ENCODE results near the gene OMP.
A peak's percentile ranks its signal among the peaks of the same experiment; 100 is the strongest.

Gene OMP

DNA sequence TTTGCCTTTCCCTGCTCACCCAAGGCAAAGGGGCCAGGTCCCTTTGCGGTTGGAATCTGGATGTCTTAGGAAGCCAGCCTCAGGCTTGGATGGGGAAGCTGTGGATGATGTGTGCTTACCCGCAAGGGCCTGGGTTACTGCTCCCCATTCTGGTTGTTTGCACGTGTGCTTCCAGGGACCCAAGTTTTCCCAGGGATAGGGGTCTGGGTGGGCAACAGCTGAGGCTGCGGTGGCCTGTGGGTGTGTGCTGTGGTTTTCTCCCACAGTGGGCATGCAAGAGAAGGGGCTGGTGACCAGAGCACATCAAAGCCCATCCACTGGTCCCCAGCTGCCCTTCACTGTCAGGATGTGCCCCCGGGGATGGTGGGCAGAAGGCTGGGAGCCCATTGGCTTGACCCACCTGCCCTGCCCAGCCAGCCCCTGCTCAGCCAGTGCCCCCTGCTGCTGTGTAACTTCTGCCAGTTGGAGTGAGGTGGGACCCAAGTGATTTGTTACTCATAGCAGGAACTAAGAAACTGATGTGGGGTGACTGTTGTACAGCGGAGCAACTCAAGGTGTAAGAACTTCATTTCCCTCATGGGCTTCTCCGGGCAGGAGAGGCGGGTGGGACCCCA is 32.6 kb upstream of the OMP start:
- no peak for DNase-seq

DNA sequence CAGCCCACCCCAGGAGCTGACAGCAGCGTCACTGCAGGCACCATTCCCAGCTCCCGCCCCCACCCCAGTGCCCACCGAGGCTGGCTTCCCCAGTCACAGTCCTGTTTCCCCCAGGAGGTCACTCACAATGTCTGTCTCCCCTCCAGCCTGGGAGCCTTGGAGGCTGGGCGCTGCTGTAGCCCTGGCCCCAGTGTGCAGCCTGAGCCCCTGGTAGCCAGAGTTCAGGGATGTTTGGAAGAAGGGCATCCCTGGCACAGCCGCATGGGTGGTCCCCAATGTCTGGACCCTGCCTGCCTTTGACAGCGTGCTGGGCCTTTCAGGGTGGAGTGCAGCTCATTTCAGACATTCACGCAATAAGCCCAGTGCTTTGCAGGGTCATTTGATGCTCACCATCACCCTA is 31.6 kb upstream of the OMP start:
- no peak for DNase-seq

DNA sequence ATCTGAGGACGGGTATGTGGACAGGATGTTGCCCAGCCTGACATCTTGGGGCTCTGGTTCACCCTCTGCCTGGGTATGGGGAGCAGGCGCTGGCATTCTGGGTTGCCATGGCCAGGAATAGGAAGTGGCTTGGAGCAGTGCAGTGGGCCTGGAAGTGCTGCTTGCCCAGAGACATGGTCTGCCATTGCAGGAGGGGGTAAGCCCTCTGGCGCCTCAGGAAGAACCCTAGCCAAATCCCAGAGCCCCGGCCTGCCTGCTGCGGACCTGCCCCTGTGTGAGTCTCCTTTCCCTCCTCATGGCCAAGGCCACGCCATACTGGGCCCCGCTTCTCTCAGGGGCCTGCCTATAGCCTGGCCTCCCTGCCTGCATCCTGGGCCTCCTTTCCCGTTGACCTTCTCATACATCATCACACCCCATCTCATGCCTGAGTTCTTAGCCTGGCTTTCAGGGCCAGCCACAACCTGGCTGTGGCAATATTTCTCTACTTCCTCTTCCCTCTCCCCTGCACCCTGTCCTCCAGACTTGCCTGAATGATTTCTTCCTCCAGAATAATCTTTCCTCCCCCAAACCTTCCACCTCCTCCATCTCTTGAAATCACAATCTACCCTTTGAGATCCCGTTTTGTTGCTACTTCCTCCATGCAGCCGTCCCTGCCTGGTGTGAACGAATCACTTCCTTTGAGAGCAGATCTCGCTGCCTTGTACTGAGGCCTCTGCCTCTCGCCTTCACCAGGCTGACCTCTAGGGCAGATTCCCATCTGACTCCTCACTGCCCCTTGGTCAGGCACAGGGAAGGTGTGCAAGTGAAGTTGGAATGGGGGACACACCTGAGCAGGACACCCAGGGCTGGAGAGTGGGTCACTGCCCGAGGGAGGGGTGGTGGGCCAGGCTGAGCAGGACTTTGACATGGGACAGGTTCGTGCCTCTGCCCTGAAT is 30.7 kb upstream of the OMP start:
- no peak for DNase-seq

DNA sequence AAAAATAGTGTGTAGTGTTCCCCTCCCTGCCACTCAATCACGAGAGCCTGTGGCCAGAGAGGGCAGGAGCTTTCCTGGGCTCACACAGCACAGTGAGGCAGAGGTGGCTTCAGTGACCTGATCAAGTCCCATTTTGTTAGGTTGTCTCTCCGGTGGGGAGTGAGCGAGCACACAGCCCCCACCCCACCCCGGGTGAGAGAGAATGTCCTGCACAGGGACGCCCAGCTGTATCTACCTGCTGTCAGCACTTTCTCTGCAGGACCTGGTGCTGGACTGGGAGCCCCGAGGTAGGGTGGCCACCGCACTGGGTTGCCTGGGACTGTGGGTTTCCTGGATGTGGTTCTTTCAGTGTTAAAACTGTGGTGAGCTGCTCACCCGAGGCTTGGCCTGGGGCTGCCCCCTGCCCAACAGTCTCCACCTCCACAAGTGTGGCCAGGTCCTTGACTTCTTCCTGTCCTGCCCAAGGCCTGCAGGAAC is 29.8 kb upstream of the OMP start:
- DNase-seq: no peak

DNA sequence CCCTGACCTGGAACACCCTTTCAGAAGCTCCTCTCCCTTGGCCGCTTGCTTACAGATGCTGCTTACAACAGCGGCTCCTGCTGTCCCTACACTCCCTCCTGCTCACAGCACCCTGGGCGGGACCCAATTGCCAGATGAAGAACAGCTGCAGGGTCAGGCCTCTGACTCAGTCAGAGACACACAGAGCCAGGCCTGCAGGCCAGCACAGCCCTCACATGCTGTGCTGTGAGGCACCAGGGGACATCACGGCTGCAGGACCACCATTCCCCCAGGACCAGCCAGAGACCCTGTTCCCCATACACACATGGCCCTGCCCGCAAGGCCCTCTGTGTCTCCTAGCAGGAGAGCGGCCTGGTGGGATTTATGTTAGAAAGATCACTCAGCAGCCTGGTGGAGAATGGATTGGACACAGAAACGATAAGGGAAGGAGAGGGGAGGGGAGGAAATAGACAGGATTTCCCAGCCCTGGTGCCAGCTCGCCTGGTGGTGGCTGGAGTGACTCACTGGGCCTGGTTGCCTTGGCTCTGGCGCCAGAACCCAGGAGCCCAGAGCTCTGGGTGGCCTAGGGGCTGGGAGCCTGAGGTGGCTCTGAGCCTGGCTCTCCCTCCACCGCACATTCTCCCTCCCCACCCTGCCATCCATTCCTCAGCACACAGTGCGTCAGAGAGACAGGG is 29.2 kb upstream of the OMP start:
- peak; percentile 49 for DNase-seq

DNA sequence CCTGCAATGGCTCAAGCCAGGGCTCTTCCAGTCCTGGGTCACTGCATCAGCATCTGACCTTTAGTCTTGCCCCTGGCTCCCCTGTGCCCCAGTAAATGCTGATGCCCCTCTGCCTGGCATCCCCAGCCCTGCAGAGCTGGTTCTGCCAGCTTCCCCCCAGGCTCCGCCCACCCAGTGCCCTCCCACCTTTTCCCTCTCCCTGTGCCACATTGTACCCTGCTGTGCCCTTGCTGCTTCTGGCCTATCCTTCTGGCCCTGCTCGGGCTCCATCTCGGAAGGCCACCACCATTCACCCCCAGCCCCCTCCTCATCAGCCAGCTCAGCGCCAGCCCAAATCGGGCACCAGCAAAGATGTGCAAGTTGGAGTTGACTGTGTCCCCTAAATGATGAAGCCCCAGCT is 28.4 kb upstream of the OMP start:
- DNase-seq: peak; percentile 5

DNA sequence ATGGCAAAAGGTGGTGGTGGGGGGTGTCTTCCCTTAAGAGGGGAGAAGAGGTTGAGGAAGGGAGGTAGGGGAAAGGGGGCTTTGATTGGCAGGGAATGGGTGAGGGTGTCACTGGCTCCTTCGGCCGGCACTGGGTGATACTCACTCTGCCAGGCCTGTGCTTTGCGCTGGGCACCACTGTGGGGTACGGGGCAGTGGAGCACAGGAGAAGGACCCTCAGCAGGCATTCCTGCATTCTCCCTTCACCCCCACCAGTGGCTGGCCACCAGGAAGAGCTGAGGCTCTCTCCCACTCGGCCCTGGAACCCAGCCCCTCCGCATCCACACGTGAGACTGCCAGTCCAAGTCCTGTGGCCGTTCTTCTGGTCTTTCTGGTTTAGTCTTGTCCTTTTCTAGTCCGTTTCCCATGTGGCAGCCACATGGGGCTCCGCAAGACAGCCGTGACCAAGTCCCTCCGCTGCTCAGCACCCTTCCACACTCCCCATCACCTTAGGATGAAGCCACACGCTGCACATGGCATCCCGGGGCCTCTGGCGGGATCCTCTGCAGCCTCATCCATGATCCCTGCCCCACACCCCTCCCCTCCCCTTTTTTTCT is 27.9 kb upstream of the OMP start:
- DNase-seq: no peak

DNA sequence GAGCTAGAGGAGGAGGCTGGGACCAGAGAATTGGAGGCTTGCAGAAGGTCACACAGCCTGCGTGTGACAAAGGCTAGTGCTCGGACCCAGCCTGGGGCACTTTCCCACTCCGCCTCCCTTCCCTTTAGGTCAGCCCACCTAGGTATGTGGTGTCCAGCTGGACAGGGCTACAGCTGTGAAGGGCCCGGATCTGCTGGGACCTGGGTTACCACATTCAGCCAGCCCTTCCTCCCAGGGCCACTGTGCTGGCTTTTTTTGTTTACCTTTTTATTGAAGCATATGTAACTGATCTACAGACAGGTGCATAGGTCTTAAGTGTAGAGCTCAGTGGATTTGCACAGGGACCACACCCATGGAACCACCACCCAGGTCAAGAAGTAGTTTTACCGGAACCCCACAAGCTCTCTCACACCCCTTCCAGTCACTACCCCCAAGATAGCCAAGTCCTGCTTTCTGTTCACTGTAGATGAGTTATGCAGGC is 27.2 kb upstream of the OMP start:
- no peak for DNase-seq

DNA sequence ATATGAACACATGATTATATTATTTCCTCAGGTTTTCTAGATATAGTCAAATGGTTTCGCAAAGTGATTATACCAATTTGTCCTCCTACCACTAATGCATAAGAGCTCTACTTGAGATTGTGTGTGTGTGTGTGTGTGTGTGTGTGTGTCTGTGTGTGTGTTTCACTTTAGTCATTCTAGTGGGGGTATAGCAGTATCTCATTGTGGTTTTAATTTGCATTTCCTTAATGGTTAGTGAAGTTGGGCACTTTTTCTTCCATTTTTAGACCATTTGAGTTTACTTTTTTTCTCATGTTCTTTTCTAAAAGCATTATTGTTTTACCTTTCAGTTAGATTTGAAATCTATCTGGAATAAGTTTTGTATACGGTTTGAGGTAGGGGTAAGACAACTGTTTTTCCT is 23.0 kb upstream of the OMP start:
- DNase-seq: no peak

DNA sequence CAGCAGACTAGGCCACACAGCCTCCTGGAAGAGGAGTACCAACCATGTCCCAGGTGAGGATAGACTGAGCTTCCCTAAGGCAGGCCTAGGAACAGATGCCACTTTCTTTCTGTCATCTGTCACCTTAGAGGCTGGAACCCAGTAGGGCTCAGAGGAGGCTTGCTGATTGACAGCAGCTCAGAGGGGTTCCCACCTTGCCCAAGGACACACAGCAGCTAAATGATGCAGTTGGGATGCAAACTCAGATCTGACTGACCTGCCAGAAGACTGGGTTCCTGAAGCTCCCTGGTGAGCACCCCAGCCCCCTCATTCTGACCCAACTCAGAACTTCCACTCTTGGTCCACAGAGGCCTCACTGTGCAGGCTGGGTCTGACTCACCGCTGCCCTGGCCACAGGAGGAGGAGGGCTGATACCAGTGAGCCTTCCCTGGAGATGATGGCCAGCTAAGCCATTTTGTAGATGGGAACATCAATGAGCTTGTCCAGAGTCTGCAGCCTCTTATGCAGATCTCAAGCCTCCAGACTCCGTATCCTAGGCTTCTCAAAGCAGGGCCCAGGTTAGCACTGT is 21.9 kb upstream of the OMP start:
- no peak for DNase-seq

DNA sequence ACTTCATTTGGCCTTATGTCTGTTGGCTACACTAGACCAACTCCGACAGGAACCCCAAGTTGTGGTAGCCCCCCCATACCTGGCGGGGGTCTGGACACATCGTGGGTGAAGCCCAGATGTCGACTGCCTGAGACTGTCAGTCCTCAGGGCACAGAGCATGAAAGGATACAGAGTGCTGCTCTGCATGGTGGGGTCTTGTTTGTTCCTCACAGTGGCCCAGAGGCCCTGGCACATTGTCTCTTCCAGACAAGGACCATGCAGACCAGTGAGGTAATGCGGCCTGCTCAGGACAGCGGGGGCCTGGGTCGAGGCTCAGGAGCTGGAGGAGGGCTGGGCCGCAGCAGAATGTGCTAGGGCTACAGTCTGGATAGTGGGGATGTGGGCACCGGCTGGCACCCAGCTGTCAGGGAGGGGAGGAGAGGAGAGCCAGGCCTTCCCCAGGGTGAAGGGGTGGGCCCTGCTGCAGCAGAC is 21.2 kb upstream of the OMP start:
- no peak for DNase-seq

DNA sequence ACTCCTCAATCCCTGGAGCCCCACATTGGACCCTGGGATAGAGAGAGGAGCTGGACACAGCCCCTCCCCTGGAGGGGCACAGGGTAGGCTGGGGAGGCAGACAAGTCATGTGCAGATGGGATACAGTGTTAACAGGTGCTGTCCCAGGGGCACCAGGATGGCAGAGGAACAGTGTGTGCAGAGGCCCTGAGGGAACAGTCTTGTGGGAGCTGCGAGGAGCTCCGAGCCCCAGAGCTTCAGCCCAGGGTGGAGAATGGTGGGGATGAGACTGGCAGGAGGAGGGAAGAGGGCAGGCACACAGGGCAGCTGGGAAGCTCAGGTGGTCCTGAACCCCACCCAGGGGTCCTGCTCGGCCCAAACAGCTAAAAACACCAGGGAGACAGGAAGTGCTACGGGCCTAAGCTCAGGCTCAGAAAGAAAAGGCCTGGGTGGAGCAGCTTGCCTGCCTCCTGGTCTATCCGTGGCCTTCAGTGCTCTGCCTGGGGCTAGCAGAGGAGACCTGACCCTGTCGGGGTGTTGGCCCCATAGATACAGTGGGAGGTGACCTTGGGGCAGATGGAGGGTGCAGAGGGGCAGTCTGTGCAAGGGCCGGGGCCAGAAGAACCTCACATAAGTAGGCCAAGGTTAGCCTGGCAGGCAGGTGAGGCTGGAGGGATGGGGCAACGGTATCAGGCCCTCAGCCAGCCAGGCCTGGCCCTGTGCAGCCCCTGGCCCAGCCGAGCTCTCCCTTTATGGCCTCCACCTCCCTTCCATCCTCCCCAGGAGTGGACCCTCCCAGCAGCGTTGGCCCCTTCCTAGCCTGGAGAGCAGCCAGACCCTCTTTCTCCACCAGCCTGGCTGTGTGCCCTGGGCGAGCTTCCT is 20.4 kb upstream of the OMP start:
- no peak for DNase-seq

DNA sequence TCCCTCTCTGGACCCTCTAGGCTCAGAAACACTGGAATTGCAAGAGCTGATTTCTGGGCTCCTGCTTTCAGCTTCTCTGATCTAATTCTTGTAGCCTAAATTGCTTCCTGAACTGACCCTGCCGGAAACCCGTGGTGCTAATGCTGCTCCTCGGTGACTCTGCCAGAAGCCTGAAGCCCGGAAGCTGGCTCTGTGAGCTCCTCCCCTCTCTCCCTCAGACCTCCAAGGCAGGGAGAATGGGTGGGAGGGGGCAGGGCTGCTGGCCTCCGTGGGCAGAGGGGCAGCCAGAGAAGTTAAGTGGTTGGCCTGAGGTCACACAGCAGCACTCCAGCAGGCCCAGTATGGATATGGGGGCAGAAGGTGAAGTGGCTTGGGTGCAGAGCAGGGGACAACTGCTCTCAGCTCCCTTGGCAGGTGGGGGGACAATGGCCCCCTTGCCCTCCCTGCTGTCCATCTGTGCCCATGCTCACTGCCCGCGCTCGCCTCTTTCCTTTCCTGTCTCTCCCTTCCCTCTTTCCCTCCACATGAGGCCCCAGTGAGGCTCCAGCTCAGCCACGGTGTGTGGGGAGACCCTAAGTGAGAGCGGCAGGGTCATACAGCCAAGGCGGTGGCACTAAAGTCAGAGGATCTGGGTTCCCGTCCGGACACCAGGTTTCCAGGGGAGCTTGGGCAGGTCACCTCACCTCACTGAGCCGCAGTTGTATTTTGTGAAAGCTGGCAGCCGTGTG is 19.6 kb upstream of the OMP start:
- no peak for DNase-seq

DNA sequence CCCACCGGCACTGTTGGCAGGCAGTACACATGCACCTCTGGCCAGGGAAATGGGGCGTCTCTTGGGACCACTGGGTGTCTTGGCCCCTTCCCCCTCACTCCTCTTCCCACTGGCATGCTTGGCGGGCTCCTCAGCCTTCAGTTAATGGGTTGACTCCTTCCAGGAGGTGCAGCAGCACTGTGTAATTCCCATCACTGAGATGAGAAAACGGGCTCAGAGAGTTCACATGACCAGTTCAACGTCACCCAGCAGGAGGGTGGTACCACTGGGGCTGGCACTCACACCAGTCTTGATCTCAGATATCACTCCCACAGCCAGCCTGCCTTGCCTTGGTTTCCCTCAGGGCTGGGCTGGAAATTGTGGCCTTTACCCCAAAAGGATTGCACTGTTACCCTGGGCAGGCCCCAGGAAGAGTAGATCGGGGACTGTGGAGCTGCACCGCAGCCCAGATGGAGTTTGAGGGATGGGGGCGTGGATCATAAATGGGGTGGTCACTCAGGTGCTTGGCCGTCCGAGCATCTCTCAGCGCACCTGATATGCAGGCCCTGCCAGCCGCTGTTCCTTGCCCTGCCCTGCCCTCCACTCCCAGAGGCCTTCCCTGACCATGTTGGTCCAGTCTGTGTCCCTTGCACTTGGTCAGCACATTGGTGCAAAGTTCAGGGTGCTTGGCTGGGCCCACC is 18.9 kb upstream of the OMP start:
- no peak for DNase-seq

DNA sequence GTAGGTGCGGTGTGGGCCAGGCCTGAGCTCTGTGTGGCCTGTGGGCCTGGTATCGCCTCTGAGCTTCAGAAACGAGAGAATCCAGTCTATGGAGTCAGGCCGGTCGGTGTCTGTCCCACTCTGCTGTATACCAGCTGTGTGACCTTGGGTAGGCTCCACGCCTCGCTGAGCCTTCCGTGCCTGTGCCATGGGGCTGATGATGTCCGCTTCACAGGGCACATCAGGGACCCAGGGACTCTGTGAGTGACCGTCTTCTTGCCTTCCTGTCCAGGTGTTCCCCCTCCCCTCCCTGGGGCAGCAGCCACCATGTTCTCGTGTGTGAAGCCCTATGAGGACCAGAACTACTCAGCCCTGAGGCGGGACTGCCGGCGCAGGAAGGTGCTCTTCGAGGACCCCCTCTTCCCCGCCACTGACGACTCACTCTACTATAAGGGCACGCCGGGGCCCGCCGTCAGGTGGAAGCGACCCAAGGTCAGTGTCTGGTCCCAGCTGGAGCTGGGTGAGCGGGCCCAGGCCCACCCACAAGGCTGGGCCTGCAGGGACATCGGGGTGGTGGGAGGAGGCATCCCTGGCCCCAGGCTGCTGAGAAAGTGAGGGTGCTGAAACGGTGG is 18.0 kb upstream of the OMP start:
- DNase-seq: no peak

DNA sequence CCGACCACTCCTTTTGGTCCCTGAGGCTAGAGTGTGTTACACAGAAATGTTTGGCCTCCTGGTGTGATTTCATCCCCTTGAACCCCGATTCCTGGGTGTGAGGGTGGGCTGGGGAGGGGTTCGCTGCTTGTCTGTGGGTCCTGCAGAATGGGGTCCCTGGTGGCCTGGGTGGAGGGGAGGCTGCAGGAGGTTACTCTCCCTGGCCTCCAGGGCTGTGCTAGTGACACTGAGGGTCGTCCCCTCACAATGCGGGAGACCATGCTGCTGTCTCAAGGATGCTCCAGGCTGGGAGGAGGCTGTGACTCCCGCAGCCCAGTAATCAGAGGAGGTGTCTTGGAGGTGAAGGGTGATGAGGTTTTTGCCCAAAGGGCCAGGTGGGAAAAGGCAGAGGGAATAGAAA is 17.0 kb upstream of the OMP start:
- DNase-seq: no peak

DNA sequence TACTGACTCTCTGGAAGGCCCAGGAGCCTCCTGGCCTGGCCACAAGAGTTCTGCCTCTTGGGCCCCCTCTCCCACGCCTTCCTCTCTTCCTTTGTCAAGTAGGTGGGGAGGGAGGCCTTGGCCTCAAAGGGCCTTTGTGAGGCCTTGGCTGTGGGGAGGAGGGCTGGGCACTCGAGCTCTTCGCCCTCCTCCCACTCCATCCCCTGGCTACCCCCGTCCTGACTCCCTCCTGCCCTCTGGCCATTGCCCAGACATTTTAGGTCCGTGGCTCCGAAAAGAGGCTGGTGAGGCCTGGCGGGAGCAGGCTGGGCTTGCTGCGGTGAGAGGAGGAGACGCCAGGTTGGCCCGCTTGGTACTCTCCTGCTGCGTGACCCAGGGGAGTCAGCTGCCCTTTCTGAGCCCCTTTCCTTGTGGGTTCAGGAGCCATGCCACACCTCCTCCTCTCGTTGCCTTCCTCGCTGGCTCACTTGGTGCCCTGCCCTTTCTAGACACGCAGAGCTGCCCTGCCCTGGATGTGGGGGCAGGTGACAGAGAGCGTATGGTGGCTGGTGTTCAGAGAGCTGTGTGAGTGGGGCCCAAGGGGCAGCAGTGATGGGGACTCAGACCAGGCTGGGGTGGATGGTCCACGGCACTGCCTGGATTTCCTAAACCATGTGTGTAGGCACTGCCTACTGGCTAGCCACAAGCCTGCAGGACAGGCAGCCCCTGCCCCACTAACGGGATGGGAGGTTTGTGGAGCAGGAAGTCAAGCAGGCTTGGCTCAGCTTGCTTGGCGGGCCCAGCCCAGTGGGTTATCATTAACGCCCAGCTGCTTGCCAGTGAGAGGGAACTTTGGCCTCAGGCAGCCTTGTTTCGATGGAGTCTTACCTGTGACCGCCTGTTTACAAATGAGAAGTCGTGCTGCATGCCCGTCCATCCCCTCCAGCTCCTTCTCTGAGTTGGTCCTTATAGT is 15.8 kb upstream of the OMP start:
- DNase-seq: no peak

DNA sequence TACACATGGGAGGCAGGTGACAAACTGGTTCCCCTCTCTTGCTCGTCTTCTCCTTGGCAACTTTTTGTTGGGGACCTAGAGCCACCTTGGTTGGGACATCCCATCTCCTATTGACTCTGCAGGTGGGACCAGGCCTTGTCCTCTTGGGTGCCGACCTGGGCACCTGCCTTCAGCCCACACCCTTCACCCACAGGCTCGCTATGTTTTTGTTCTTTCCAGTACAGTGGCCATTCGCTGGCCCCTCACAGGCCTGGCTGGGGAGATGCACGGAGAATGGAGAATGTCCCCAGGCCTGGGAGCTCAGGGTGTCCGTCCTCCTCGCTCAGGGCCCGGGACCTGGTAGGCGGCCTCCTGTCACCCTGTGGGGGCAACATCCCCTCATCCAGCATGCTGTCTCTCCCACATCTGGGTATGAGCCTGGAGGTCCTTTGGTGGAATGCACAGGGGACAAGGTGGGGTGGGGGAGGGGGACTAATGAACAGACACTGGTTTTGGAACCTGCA is 14.9 kb upstream of the OMP start:
- DNase-seq: no peak
